ENCODE measurements around the gene ANXA1.
A peak's percentile ranks its signal among the peaks of the same experiment; 100 is the strongest.

Gene ANXA1

DNA sequence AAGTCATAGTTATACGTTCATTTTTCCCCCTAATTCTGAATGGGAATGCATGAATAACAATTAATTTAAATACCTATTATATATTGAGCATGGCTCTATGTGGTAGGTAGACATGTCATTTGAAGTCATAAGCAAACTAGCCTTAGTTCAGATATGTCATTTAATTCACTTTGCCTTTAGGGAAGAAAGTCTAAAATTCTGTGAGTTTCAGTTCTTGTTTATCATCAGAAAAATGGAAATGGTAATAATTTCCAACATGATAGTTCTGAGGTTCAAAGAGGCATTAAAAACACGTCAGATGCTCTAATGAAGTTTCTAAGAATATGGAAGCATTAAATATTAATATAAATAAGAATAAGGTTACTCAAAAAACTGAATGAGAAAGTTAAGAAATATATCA, 13.1 kb upstream of the ANXA1 start:
- DNase-seq (ENCODE audit: low spot score) = no peak

DNA sequence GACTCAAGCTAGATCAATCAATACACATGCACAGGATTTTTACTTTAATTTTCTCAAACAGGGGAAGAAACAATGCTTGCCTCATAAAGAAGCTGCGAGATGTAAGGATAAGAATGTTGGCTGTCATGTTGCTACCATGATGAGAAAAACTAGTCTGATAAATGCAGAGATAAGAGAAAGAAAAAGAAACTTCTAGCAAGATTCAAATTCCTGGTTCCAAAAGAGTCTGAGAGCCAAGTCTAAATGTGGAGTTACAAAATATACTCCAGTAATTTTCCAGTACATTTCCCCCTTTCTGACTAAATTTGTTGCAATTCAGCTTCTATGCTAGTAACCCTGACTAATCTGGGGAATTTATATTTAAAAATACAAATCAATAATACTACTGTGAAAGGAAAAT, 10.4 kb upstream of the ANXA1 start:
- no peak for DNase-seq (ENCODE audit: low spot score)

DNA sequence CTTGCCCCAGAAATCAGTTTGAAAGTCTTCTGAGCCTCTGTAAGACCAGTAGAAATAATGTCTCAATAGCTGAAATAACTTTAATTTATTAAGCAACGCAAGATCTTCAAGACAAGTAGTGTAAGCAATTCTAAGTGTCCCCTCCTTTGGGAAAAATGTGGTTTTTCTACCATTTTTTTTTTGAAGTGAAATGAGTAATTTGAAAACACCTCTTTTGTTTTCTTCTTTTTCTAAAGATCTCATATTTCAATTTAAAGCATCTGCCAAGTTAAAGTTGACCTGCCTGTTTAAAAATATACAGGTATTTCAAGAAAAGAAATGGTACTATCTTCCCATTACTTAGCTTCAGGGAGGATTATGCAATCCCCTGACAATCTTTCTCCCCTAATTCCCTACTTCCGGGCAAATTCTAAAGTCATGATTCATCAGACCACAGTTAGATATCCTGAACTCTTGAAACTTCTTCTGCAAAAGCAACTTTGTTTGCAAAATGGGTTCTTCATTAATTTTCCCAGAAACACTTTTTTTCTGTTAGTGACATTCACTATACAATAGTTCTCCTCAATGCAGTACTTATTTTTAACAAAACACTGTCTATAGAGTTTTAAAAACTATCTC, 7.8 kb upstream of the ANXA1 start:
- peak; percentile 70 for DNase-seq (ENCODE audit: low spot score)

DNA sequence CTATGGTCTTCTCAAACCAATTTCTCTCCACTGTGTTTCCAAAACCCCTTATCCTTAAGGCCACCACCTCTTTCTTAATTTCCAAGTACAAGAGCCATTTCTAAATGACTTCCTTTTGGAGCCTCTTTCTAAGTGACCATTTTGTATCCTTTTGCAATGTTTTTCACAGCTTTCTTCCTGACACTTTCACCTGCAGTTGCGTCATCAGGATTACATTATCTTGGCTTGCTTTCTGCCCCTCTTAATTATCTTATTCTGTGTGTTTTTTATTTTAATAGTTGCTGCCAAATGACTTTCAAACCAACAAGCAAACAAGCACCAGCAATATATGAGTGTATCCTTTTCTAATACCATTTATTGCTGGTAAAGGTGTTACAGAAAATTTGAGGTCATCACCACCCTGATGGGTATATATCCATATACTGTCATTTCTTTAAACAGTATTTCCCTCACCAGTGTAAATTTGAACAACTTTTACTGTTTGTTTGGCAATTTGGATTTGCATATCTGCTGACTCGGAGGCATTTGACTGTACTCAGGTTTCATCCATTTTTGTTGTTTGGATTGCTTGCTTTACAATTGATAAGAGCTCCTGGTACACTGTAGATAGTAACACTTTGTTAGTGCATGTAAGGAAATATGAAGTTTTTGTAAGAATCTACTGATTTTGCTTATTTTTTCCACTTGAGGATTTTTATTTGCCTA, 5.4 kb upstream of the ANXA1 start:
- DNase-seq (ENCODE audit: low spot score) = no peak

DNA sequence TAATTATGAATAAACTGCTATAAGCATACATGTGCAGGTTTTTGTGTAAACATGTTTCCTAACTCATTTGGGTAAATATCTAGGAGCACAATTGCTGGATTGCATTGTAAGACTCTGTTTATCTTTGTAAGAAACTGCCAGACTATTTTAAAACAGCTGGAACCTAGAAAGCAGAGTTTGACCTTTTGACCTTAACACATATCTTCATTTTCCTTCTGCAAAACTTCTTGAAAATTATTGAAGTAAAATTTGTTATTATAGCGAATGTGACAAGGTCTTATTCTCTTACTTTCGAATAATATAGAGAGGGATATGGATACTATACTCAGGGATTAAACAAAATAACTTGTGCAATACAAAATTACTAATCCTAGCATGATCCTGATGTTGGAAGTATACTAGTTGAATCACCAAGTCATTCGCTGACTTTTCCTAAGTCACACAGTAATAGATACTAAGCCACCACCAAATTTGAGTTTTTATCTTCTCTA, 3.2 kb upstream of the ANXA1 start:
- no peak for DNase-seq (ENCODE audit: low spot score)

DNA sequence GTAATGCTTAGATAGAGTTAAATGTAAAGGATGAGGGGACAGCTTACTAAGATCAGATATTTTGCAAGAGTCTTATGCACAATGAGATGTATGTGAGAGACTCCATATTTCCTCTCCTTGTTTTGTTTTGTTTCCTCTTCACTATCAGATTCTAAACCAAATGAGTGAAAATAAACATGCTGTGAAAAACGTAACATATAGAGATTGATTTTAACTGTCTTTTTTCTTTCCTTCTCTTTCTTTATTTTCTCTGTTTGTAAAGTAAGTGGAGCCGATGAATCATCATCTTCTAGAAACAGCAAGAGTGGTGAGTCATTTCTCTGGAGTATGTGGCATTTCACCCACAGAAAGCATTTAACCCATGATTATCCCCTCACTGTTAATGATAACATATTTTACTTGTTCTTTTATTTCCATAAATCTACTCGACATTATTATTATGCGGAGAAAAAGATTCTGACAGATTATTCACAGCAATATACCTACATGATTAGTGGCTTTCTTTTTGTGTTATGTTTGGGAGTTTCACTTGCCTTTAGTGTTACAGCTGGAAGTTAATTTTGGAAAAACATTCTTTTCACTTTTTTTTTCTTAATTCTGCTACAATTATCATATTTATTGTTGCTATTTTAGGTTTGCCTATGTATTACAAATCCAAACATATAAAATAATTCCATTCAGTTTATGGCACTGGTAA, 2.1 kb upstream of the ANXA1 start:
- DNase-seq (ENCODE audit: low spot score) = peak; percentile 72

DNA sequence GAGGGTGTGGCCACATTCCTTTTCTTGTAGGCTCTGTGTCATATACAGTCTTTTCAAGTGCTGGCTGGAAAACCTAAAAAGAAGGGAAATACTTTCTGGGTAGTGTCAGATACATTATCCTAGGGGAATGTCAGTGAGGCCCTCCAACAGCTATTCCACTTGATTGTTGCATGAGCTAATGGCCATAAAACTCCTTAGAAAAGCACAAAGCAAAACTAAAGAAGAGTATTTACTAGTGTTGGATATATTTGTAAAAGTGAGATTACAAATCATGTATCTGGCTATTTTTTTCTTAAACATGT, 829 bp downstream of the ANXA1 start:
- DNase-seq (ENCODE audit: low spot score) = peak; percentile 20

DNA sequence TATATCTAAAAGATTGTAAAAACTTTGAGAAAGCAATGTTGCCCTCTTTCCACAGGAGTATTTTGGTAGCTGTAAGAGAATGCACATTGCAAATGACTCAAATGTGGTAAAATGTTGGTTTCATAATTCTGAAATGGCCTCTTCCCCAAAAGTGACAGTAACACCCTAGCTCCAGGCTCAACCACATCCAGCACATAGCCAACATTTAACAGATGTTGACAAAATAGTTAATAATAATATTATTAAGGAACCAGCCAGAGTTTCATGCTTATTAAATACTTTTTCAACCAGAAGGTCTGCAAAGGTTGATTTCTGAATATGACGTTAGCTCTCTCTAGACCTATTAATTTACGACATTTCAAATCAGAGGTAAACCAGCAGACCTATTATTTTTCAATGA, 1.3 kb downstream of the ANXA1 start:
- DNase-seq (ENCODE audit: low spot score) = peak; percentile 14

DNA sequence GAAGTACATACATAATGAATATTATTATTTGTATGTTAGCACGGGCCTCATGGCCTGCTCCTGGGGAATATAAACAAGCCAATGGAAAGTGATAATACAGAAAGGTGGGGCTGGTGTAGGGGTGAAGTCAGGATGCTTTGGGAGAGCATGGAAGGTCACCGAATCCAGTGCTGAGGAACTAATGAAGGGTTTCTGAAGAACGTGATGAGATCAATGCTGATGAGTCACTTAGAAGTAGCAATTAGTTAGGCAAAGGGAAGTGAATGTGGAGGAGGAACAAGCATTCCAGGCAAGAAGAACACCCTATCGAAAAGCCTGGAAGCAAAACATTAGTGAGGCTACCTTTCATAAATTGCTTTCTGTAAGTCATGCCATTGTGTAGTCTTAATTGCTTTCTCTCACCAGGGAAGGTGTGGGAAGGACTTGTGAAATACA, 2.1 kb downstream of the ANXA1 start:
- peak; percentile 21 for DNase-seq (ENCODE audit: low spot score)

DNA sequence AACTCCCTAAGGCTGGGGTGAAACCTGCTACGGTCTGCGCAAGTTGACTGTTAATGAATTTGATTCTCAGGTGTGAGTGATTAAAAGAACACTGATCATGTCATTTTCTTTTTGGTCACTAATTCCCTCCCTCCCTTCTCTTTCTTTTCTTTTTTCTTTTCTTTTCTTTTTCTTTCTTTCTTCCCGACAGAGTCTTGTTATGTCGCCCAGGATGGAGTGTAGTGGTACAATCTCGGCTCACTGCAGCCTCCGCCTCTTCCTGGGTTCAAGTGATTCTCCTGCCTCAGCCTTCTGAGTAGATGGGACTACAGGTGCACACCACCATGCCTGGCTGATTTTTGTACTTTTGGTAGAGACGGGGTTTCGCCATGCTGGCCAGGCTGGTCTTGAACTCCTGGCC, 2.6 kb downstream of the ANXA1 start:
- DNase-seq (ENCODE audit: low spot score) = no peak

DNA sequence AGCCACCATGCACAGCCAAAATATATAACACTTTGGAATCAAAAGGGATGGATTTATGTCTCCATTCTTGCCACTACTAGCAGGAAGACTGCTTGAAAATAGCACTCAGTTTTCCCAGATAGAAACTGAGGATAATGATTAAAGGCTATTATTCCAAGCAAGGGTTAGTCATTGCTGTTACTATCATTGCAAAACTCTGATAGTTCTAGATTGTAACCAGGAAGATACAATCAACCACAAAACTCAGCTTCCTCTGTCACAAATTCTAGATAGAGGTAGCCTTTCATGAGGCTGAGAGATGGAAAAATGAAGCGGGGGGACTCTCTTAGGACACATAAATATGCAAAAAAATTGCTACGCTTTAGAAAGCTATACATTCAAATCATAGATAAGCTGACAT, 3.1 kb downstream of the ANXA1 start:
- no peak for DNase-seq (ENCODE audit: low spot score)

DNA sequence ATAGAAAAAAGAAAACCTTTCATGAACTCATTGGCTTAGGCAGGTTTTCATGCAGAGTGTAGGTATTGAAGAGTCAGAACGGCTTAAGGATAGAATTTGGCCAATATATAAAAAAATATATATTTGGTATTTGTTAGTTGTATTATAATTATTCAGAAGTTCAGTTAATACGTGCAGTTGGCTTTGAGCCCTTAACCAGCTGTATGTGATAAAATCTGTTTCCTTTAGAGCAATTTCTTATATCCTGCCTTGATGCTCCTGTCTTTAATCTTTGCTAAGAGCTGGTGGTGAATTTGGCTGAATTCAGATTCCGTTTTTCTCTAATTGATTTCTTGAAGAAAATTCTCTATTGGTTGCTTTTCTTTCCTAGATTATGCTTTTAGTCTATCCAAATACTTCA, 3.7 kb downstream of the ANXA1 start:
- no peak for DNase-seq (ENCODE audit: low spot score)

DNA sequence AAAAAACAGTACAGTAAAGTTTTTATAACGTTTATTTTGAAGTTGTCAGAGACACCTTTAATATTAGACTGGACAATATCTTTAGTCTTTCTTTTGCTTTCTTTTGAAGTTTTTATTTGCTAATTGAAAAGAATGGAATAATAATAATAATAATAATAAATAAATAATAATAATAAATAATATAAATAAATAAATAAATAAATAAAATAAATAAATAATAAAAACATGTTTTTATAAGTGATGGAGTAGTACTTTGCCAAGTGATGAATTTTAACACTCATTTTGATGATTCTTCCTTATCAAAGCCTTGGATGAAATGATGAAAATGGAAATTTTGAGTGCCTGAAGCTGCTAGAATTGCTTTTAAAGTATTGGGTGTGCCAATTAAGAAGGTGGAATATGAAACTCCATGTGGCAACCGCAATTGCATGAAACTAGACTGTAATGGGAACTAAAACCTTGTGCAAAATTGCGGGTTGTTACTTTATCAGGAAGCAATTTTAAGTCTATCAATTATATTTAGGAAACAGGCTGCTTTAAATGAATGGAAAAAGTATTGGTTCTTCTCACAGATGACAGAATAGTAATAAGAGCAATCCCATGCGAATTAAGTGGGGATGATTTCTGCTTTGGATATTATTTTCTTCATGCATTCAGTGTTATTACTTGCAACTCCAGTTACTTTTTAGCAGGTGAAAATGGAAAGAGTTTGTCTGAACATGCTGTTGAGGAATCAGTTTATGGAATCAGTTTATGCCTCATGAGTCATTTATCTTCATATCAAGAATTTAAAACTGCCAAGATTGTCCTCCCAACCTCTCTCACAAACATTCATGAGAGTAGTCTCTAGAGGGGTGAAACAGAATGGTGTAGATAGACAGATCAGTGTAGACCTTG, 4.6 kb downstream of the ANXA1 start:
- no peak for DNase-seq (ENCODE audit: low spot score)

DNA sequence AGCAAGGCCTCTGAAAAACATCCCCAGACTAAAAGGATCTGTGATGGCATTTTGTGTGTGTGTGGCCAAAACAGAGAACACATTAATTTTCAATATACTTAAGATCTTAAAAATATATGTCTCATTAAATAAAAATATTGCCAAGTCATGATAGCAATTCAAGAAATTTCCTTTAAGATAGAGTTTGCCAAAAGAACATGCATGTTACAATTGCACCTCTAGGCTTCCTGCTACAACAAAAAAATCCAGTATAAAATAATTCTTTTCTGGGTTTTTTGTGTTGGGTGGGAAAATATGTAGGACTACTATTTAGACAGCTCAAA, 5.2 kb downstream of the ANXA1 start:
- DNase-seq (ENCODE audit: low spot score) = no peak

DNA sequence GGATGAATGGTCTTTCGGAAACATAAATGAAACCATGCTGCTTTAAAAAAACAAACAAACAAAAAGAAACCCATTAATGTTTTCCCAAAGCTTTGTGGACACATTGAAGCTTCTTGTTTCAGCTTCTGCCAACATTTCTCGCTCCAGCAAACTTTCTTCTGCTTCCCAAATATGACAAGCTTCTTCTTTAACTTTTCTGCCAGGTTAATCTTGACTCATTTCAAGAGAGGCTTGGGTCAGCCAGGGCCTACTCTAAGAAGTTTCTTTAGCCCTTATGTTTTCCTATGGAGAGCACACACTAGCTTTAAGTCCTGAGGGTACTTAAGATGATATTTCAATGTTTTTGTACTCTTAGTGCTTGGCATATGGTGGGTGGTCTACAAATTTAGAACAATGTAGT, 6.1 kb downstream of the ANXA1 start:
- DNase-seq (ENCODE audit: low spot score) = no peak

DNA sequence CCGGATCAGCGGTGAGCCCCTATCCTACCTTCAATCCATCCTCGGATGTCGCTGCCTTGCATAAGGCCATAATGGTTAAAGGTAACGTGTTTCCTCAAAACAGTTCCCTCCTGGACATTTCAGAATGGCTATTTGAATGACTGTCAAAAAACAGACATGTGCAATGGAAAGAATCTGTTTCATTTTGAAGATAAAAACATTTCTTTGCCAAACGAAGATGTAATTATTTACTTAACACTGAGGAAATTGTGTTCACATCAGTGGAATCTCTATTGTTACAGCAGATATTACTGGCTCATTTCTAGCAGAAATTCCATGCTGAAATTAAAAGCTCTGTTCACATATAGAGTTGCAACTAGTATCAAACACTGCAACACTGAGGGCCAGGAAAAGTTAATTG, 7.1 kb downstream of the ANXA1 start:
- DNase-seq (ENCODE audit: low spot score) = no peak

DNA sequence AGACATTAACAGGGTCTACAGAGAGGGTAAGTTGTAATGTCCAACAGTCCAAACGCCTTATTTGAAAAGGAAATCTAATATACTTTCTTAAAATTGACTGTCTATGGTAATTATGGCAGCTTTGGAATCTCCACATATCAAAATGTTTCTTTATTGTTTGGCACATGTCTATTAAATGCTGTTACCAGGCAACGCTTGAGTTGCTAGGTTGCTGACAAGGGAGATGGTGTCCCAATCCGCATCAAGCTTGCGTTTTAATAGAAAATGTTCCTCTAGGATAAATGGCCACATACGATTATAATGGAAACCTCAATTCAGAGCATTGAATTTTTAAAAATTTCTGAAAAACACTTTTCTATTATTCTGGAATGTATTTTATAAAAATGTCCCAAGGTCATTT, 9.2 kb downstream of the ANXA1 start:
- no peak for DNase-seq (ENCODE audit: low spot score)

DNA sequence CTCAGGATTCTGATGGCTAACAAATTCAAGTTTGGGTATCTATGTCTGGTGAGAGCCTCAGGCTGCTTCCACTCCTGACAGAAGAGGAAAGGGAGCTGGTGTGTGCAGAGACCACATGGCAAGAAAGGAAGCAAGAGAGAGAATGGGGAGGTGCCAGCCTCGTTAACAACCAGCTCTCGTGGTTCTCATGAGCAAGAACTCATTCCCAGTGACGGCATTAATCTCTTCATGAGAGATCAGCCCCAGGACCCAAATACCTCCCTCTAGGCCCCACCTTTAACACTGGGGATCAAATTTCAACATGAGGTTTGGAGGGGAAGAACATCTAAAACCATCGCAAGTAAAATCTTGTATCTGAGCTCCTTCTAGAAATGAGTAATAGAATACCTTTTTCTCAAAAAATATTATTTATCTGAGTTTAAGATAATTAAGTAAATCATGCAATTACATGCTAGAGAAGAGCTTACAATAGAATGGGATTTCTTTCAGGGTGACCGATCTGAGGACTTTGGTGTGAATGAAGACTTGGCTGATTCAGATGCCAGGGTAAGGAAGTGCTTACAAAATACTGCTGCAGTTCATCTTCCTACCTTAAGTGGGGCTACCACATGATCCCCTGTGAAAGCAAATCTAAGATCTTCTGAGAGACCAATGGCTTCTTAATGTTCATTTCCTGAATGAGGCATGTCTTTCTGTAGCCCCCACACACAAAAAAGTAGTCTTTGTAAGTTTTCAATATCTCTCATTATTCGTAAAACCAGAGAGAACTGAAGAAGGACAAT, 11.5 kb downstream of the ANXA1 start:
- DNase-seq (ENCODE audit: low spot score) = no peak

DNA sequence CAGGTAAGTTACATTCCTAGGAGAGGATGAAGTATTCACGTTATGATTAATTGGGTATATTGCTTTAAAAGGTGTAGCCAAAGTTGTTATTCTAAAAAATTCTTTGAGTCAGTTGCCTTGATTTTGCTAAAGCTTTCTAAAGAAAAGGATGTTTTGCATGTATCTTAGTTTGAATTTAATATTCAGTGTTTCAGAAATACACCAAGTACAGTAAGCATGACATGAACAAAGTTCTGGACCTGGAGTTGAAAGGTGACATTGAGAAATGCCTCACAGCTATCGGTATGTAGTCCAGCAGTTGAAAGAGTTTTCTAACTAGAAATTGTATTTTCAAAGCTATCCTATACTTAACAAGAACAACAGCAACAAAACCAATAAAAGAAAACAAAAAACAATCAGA, 14.2 kb downstream of the ANXA1 start:
- no peak for DNase-seq (ENCODE audit: low spot score)

DNA sequence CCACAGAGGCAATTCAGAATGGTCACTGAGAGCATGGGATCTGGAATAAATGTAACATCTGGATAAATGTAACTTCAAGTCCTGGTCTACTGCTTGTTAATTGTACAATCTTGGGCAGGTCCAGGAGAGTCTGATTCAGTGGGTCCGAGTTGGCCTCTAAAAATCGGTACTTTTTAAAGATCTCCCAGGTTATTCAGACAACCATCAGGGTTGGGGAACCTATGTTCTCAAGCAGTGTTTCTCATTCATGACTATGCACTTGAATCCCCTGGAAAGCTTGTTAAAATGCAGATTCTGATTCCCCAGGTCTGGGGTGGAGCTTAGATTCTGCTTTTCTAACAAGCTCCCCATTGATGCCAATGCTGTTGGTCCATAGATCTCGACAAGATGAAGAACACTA, 14.8 kb downstream of the ANXA1 start:
- no peak for DNase-seq (ENCODE audit: low spot score)

DNA sequence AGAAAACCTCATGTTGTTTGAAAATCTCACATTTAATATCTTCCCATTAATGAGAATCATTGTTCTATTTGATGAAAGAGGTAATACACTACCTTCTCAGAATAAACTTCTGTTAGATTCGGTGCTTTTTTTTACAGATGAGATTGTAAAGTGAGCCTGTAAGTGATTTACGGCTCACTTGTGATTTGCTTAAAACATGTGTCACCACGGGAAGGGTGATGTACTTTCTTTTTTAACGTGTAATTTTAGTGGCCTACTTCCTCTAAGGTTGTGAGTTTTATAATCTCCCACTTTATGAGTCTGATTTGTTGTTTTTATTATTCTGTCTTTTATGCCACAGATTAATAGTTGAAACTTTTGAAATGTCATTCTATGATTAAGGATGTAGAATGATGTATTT, 15.9 kb downstream of the ANXA1 start:
- no peak for DNase-seq (ENCODE audit: low spot score)

All from AG08395 (cell line).